ENCODE results near the gene LRRN2. TPM values are rescaled to one million over a fixed set of nuclear protein-coding genes. Genes with fewer than 3 reads are reported as not detected.
A peak's percentile ranks its signal among the peaks of the same experiment; 100 is the strongest.

Gene LRRN2
- polyA plus RNA-seq, 2 of the 4 experiments (the other 2 are of a cell fraction), result 3.6 to 6.6 TPM

DNA sequence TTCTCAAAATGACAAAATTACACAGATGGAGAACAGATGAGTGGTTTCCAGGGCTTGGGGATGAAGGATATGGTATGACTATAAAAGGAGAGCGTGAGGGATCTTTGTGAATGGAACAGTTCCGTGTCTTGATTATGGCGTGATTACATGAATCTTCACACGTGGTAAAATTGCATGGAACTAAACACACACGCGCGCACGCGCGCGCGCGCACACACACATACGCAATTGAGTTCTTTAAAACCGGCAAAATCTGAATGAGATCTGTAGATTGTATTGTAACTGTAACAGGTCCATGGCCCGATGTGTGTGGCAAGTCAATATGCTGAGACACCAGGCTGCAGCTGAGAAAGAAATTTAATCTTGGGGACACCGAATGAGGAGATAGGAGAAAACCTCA is 11.1 kb upstream of the LRRN2 start:
- no peak for TF ChIP-seq KDM5A (IDR thresholded peaks at IDR 0.05)
- TF ChIP-seq CHD2 (IDR thresholded peaks at IDR 0.05; ENCODE audit: low read length, partially characterized antibody), result no peak
- TF ChIP-seq SREBF2 (IDR thresholded peaks at IDR 0.05), result no peak
- TF ChIP-seq CHD4 (IDR thresholded peaks at IDR 0.05; ENCODE audit: borderline replicate concordance), result no peak
- no peak for FAIRE-seq
- ChIA-PET POLR2A (no interaction called here), CTCF (interaction anchor here (1.4 to 5.9 kb wide), 2 partner anchors 10 to 66 kb away, joined by 3 to 35 read pairs; no protein-coding TSS in a partner anchor)
- Histone ChIP-seq H3K27ac (no peak overlapping the region), H3K4me2 (no peak overlapping the region), H3K4me1 (peaks cover 5% of the 10 kb centered on the region), H3K9me3 (no peaks in the 10 kb centered on the region), H3K4me3 (no peak overlapping the region)
- ATAC-seq, result no peak
- no peak for DNase-seq (ENCODE audit: low read depth in 1 of 2, low spot score in 1 of 2)
- 87% methylated on average over 17 of the region's 17 CpGs for WGBS (ENCODE audit: missing lambda C conversion rate)

DNA sequence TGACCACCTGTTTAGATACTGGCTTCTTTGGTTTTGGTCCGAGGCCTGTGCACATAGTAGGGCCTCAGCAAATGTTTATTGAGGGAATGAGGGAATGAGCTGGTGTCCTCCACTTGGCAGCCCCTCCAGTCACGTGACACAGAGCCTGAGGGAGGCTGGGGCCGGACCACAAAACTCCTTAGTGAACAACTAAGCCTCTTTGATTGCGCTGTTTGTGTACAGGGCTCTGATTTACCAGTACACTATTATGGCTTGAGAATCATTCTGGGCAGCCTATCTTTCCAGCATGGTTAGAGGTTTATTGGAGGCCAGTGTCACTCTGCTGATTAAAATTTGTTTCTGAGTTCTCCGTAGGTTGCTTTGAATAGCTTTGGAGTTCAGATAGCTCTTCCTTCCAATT is 10.2 kb upstream of the LRRN2 start:
- Histone ChIP-seq H3K4me2 (no peak overlapping the region), H3K4me3 (no peak overlapping the region), H3K9me3 (no peaks in the 10 kb centered on the region), H3K4me1 (peaks cover 11% of the 10 kb centered on the region), H3K27ac (no peak overlapping the region)
- ChIA-PET POLR2A (no interaction called here), CTCF (interaction anchor here (1.1 to 5.9 kb wide), 5 partner anchors 10 to 112 kb away, joined by 3 to 35 read pairs (median 8); no protein-coding TSS in a partner anchor)
- FAIRE-seq (no peak), DNase-seq (ENCODE audit: low read depth in 1 of 2, low spot score in 1 of 2) (no peak), ATAC-seq (no peak)
- no peak for TF ChIP-seq ZFP36 (IDR thresholded peaks at IDR 0.05; ENCODE audit: borderline replicate concordance, partially characterized antibody)
- TF ChIP-seq, protein P1, sequence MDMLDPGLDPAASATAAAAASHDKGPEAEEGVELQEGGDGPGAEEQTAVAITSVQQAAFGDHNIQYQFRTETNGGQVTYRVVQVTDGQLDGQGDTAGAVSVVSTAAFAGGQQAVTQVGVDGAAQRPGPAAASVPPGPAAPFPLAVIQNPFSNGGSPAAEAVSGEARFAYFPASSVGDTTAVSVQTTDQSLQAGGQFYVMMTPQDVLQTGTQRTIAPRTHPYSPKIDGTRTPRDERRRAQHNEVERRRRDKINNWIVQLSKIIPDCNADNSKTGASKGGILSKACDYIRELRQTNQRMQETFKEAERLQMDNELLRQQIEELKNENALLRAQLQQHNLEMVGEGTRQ (IDR thresholded peaks at IDR 0.05), result peak; percentile 37; the same call in 1 of the 2 replicates
- TF ChIP-seq RARB (CRISPR knock-in tag; IDR thresholded peaks at IDR 0.05), result no peak
- TF ChIP-seq PHF8 (IDR thresholded peaks at IDR 0.05; ENCODE audit: borderline replicate concordance, low read depth), result no peak
- WGBS (ENCODE audit: missing lambda C conversion rate), result 59% methylated on average over 5 of the region's 5 CpGs

- Histone ChIP-seq H3K4me3 (no peak overlapping the region), H3K27ac (no peak overlapping the region), H3K4me1 (peaks cover 11% of the 10 kb centered on the region), H3K9me3 (no peaks in the 10 kb centered on the region), H3K4me2 (no peak overlapping the region)
- ChIA-PET CTCF (interaction anchor here (0.7 to 5.9 kb wide), 7 partner anchors 11 to 126 kb away, joined by 3 to 35 read pairs (median 8); no protein-coding TSS in a partner anchor), POLR2A (no interaction called here)
- no peak for TF ChIP-seq CHD4 (IDR thresholded peaks at IDR 0.05; ENCODE audit: borderline replicate concordance)
- TF ChIP-seq ESRRA (IDR thresholded peaks at IDR 0.05; ENCODE audit: borderline replicate concordance, low read length), result no peak
- TF ChIP-seq MAFK (IDR thresholded peaks at IDR 0.05; ENCODE audit: partially characterized antibody), result peak; percentile 82
- no peak for TF ChIP-seq MAX (IDR thresholded peaks at IDR 0.05)
- TF ChIP-seq RCOR1 (IDR thresholded peaks at IDR 0.05; ENCODE audit: low read depth, low read length), result no peak
- ATAC-seq (no peak), FAIRE-seq (no peak), DNase-seq (ENCODE audit: low read depth in 1 of 2, low spot score in 1 of 2) (no peak)
- 79% methylated on average over 7 of the region's 7 CpGs for WGBS (ENCODE audit: missing lambda C conversion rate)
Observed at GRCh38 chr1:204694145-204694544, 8.6 kb upstream of the LRRN2 start.

GRCh38 chr1:204692841-204693356 is 7.4 kb upstream of the LRRN2 start:
- POLR2A ChIA-PET, result no interaction called here
- FAIRE-seq (no peak), DNase-seq (ENCODE audit: low read depth in 1 of 2, low spot score in 1 of 2) (no peak), ATAC-seq (peak in 1 of 2 experiments; percentile 50; a peak in 3 of 6 replicates)
- Histone ChIP-seq H3K27ac (no peak overlapping the region), H3K4me1 (peaks cover 11% of the 10 kb centered on the region), H3K9me3 (no peaks in the 10 kb centered on the region), H3K4me3 (no peak overlapping the region), H3K4me2 (no peak overlapping the region)
- WGBS (ENCODE audit: missing lambda C conversion rate), result 86% methylated on average over 7 of the region's 7 CpGs
- TF ChIP-seq, protein P1 (IDR thresholded peaks at IDR 0.05), result no peak
- TF ChIP-seq CHD2 (IDR thresholded peaks at IDR 0.05; ENCODE audit: low read length, partially characterized antibody) (no peak), RAD21 (conservative IDR thresholded peaks at IDR 0.05 in 1 of 2, IDR thresholded peaks at IDR 0.05 in 1 of 2) (no peak), CBX2 (IDR thresholded peaks at IDR 0.05; ENCODE audit: borderline replicate concordance, low read depth) (no peak)
- CTCF ChIA-PET, result interaction anchor here (0.7 to 5.9 kb wide), 15 partner anchors 9 to 284 kb away, joined by 3 to 35 read pairs (median 4); no protein-coding TSS in a partner anchor

All from A549 (cell line).